ENCODE results near the gene OTUD3.
"Not testable (repeated sequence)": the region's sequence is repeated elsewhere in the genome, so short reads cannot be mapped to it uniquely, and the experiment has no call there.

Gene OTUD3, protein sequence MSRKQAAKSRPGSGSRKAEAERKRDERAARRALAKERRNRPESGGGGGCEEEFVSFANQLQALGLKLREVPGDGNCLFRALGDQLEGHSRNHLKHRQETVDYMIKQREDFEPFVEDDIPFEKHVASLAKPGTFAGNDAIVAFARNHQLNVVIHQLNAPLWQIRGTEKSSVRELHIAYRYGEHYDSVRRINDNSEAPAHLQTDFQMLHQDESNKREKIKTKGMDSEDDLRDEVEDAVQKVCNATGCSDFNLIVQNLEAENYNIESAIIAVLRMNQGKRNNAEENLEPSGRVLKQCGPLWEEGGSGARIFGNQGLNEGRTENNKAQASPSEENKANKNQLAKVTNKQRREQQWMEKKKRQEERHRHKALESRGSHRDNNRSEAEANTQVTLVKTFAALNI

DNA sequence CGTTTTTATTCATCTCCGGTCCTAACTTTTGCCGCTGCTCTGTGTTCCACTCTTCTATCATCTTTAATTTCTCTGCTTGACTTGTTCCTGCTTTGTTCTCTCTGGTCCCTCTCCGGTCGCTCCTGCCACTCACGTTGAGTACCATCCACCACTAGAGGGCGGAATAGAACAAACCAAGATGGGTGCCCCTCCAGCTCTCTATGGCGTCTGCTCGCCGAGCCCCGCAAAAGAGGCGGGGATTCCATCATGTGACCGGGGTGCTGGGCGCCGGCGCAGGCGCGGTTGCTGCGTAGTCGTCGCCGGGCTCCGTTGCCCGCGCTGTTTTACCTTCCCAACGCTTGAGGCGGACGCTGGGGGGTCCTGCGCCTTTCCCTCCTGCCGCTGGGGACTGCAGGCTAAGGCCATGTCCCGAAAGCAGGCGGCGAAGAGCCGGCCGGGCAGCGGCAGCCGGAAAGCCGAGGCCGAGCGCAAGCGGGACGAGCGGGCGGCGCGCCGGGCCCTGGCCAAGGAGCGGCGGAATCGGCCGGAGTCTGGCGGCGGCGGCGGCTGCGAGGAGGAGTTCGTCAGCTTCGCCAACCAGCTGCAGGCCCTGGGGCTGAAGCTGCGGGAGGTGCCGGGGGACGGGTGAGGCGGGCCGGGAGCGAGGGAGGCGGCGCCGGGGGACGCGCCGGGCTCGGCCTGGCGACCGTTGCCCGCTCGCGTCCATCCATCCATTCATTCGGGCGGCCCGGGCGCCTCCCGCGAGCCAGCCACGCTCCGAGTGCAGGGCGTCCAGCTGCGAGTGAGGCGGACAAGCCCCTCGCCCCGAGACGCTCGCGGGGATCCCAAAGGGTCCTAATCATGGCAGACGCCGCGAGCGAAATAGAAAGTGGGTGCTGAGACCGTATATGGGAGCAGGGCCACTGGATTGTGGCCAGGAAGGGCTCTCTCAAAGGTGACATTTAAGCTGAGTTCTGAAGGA is at the start of gene OTUD3:
Gene OTUD3, plus strand, starts transcription at position 285 of the 961 bp plus-strand sequence. Its CDS starts 119 bp downstream, at position 404.
- peak; percentile 94 to 95 for DNase-seq

DNA sequence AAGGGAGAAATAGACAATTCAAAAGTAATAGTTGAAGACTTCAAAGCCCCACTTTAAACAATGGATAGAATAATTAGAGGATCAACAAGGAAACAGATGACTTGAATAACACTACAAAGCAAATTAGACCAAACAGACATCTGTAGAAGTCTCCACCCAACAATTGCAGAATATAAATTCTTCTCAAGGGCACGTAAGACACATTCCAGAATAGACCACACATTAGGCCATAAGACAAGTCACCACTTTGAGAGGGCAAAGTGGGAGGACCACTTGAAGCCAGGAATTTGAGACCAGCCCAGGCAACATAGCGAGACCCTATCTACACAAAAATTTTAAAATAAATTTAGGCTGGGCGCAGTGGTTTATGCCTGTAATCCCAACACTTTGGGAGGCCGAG is 46.6 kb upstream of the OTUD3 start:
- DNase-seq, result no peak

DNA sequence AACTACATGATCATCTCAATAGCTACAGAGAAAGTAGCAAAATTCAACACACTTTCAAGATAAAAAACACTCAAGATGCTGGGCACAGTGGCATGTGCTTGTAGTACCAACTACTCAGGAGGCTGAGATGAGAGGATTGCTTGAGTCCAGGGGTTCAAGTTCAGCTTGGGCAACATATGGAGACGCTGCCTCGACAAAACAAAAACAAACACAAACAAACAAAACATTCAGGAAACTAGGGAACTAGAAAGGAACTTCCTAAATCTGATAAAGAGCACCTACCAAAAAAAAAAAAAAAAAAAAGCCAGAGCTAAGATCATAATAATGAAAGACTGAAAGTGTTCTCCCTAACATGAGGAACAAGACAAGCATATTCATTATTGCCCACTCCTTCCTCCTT is 44.3 kb upstream of the OTUD3 start:
- no peak for DNase-seq

DNA sequence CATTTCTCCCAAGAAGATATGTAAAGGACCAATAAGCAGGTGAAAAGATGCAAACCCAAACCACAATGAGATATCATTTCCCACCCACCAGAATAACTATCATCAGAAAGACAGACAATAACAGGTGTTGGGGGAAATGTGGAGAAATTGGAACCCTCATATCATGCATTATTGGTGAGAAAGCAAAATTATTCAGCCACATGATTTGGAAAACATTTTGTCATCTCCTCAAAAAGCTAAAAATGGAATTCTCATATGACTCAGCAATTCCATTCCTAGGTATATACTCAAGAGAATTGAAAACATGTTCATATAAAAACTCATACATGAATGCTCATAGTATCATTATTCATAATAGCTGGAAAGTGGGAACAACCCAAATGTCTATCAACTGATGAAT is 42.0 kb upstream of the OTUD3 start:
- no peak for DNase-seq

GRCh38 chr1:19844731-19845495 is 37.3 kb upstream of the OTUD3 start:
- DNase-seq, result no peak

GRCh38 chr1:19845555-19845954 is 36.6 kb upstream of the OTUD3 start:
- DNase-seq, result no peak

DNA sequence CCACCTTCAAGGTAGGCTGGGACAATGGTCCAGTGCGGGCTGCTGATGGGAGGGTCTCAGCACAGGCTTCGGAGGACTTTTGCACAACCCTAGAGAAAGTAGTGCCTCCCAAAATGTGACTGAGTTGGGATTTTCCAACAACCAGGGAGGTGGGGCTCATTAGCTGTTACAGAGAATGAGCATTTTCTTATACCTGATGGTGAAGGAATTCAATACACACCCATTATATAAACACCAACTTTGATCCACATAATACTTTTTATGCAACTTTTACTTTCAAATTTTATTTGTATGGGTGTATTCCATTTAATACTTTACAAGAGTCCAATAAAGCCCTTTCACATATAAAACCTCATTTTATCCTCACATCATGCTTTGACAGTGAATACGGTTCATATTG is 35.9 kb upstream of the OTUD3 start:
- no peak for DNase-seq

DNA sequence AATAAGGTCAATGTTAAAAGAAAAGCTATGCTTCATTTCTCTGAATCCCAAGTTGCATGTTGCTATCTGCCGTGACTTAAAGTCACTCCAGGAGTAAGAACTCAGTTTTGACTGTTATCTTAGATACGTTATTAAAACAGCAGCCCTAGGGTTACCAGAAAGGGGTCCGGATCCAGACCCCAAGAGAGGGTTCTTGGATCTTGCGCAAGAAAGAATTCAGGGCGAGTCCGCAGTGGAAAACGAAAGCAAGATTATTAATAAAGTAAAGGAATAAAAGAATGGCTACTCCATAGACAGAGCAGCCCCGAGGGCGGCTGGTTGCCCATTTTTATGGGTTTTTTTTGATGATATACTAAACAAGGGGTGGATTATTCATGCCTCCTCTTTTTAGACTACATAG is 34.9 kb upstream of the OTUD3 start:
- DNase-seq, result not testable (repeated sequence)

DNA sequence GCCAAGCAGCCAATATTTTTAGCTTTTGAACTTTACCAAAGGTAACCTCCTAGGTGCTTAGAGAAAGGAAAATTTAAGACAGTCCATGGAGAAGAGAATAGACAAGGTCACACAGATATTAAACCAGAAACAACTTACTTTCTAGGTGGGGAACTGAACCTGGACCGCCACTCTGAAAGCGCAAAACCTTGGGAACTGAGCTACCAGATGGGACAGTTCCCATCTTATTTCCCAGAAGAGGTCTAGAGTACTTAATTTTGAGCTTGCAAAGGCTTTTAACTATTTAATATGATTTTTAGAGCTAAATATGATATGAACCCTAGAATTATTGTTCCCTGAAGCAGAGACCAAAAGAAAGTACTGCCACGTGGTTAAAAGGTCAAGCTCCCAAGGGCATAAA is 32.9 kb upstream of the OTUD3 start:
- DNase-seq, result not testable (repeated sequence)

DNA sequence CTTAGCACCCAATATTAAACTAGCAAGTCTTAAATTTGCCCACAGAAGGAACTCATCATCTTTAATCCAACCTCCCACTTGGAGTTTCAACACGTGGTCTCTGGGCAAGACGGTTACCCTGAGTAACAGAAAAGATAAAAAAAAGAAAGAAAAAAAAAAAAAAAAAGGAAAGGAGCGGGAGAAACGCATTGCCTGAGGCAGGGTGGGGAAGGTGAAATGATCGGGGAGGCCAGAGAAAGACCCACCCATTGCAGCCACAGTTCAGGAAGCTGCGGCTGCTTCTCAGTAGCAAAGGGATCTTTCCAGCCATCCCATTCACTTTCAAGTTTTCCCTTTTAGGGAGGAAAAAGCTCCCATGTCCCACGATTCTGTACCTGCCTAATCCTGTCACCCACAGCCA is 32.0 kb upstream of the OTUD3 start:
- no peak for DNase-seq

GRCh38 chr1:19852036-19852435 is 30.2 kb upstream of the OTUD3 start:
- DNase-seq, result no peak

- DNase-seq, result no peak
Observed at GRCh38 chr1:19854866-19855265, 27.3 kb upstream of the OTUD3 start.

- DNase-seq, result no peak
Observed at GRCh38 chr1:19858893-19859292, 23.3 kb upstream of the OTUD3 start.

GRCh38 chr1:19859876-19860275 is 22.3 kb upstream of the OTUD3 start:
- DNase-seq, result no peak

DNA sequence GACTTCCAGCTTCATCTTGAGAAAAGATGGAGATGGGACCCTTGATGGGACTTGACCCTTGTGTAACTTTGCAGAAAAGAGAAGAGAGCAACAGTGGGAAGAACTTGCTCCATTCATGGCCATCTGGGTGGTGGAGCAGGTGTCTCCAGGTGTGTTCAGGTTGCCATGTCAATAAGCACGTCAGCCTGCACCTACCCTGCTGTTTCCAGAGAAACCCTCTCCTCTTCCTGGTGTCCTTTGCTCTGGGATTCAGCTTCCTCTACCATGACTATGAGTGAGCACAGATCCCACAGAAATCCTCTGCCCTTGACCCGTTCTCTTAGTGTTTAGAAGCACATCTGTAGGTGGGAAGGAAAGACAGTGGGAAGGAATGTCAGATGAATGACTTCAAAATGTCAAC is 21.8 kb upstream of the OTUD3 start:
- DNase-seq, result no peak

DNA sequence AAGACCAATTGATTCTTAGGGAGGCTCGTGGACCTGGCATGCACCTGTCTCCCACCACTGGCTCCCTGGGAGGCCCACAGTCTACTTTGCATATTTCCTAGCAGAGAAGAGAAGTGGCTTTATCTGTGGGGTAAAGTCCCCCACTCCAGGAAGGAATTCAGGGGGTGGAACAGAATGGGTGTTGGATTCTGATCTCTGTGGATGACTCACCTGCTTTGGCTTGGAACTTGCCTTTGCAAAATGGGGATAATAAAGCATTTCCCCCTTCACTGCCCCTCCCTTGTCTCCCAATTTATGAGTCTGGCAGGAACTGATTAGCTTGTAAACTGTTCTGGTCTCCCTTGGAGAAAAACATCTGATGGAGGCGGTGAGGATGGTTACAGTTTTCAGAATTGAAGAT is 21.2 kb upstream of the OTUD3 start:
- no peak for DNase-seq

DNA sequence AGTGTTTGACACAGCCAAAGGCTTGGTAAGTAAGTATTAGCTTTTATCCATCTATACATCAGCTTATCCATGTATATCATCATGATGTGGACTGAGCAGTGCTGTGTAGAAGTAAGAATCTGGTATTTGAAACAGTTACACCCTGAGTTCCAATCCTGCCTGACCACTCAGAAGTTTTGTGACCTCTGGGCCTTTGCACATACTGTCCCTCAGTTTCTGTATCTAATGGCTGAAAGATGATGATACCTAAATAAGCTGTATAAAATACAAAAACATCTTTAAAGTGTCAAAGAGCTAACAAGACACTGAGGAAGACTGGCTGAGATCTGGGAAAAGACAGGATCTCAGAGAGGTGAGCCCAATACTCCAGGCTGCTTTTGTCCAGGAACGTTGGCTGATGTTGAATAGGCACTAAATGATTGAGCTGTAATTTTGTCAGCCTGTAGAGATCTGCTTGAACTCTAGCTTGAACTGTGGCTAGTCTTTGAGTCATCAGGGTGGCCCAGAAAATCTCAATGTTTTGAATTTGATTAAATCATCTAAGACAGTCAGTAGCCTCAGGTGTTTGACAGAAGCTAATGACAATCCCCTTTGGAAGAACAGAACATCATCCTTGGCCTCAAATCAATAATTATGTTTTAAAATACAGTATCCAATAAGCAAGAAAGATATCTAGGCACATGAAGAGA is 20.2 kb upstream of the OTUD3 start:
- DNase-seq, result no peak

DNA sequence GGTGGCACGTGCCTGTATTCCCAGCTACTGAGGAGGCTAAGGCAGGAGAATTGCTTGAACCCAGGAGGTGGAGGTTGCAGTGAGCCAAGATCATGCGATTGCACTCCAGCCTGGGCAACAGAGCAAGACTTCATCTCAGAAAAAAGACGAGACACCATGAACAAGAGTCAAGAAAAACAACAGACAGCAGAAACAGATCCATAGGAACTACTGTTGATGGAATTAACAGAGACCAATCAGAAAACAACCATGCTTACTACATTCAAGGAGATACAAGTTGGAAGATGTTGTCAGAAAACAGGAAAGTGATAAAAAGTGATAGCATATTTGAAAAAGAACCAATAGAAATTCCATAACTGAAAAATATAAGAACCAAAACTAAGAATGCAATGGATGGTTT is 19.3 kb upstream of the OTUD3 start:
- no peak for DNase-seq

- no peak for DNase-seq
Observed at GRCh38 chr1:19864570-19865160, 17.5 kb upstream of the OTUD3 start.

DNA sequence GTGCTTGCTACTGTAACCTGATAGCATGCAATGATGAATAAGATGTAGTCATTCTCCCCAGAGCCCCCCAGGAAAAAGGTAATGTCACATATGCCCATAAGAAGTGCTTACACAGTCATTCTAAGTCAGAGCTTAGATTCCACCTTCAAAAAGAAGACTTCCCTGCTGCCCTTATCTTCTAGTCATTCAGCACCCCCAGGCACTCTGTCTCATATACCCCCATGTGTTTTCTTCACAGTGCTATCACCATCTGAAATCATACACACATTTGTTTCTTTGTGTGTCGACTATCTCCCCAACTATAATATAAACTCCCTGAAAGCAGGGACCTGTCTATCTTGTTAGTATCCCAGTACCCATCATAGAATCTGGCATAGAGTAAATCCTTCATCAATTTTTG is 16.2 kb upstream of the OTUD3 start:
- DNase-seq, result no peak

GRCh38 chr1:19866758-19867157 is 15.4 kb upstream of the OTUD3 start:
- no peak for DNase-seq

DNA sequence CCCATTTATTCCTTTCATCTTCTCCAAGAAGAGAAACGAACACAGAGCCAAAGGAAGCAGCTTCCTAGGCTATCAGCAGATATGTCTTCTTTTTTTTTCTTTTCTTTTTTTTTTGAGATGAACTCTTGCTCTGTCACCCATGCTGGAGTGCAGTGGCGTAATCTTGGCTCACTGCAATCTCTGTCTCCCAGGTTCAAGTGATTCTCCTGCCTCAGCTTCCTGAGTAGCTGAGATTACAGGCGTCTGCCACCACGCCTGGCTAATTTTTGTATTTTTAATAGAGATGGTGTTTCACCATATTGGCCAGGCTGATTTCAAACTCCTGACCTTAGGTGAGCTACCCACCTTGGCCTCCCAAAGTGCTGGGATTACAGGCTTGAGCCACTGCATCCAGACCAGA is 13.6 kb upstream of the OTUD3 start:
- DNase-seq, result not testable (repeated sequence)
